ENCODE measurements around the gene ZNF280D. TPM values are rescaled to one million over a fixed set of nuclear protein-coding genes. Genes with fewer than 3 reads are reported as not detected.

ZNF280D gene
- total RNA-seq, 2 donors from 2014 or later = 21.2 to 22.1 TPM

- no peak for ATAC-seq
- intact Hi-C loops (cut with DNase I) = no loop called here
Observed at GRCh38 chr15:56667517-56667916, 65.8 kb downstream of the ZNF280D start.

GRCh38 chr15:56660943-56661342 lies 72.4 kb downstream of the ZNF280D start:
- DNase-seq (no peak), ATAC-seq (no peak)
- intact Hi-C loops (cut with DNase I) = no loop called here

More at GRCh38 chr15:56667517-56667916, 65.8 kb downstream of the ZNF280D start:
- no peak for DNase-seq

DNA sequence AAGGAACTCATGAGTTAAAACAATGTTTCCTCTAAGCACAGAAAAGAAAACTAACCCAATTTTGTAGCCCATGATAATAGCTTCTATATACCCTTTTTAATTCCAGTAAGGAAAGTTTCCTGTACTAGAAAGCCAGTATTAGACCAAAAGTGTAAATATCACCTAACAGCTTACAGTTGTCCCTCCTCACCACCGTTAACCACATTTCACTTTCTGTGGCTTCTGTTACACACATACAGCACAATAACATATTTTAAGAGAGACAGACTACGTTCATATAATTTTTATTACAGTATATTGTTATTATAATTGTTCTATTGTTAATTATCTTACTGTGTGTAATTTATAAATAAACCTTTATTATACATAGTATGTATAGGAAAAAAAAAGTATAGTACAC lies 74.1 kb downstream of the ZNF280D start:
- DNase-seq = no peak
- intact Hi-C loops (cut with DNase I) = no loop called here
- ATAC-seq = no peak

GRCh38 chr15:56654624-56655023 lies 78.7 kb downstream of the ZNF280D start:
- ATAC-seq (no peak), DNase-seq (no peak)
- intact Hi-C loops (cut with DNase I) = no loop called here

GRCh38 chr15:56654216-56654615 lies 79.1 kb downstream of the ZNF280D start:
- no peak for ATAC-seq
- DNase-seq = no peak

DNA sequence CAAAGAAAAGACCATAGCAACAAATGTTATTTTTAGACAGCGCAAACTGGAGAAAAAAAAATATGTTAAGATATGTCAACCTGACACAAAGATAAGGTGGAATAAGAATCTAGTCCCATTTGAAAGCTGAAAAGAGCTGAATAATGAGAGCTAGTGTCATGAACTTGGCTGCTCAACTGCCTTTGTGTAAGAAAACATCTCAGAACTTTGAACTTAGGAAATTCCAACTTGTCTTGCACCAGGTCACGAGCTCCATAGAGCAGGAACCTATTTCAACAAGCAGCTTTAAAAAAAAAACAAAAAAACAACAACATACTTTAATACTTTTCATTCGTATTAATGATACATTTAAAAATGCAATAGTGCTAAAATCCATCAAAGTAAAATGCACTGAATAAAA lies 79.5 kb downstream of the ZNF280D start:
- intact Hi-C loops (cut with DNase I) = no loop called here
- DNase-seq = no peak

More at GRCh38 chr15:56654216-56654615, 79.1 kb downstream of the ZNF280D start:
- intact Hi-C loops (cut with DNase I) = no loop called here

DNA sequence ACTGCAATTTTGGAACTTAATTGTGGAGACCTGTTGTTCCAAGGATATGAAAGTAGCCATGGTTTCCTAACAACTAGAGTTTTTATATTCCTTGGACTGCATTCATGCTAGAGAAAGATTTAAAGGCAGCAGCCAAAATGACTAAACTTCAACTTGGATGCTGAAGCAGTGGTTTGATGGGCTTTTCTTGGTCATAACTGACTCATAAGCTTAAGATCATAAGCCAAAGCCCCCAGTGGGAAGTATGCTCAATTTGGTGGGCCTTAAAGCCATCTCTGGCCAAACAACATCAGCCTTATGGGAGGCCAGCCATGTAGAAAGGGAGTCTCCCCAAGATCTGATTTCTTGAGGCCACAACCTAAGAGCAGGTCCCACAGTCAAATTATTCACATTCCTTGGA lies 80.2 kb downstream of the ZNF280D start:
- intact Hi-C loops (cut with DNase I) = no loop called here
- DNase-seq (no peak), ATAC-seq (no peak)

More for the DNA sequence above, 79.5 kb downstream of the ZNF280D start:
- no peak for ATAC-seq

DNA sequence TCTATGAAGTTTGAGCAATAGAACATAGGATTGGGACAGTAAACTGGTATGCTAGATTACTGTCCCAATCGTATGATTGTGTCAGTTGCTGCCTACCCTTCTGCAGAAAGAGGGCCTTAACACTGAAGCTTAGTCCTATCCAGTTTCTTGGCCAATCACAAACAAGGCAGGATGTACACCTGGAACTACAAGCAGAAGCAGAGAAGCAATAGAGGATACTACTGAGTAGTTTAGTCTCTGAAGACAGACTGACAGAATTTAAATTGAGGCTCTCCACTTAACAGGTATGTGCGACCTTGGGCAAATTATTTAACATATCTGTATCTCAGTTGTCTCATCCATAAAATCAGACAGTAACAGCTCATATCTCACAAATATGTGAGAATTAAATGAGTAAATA lies 85.0 kb downstream of the ZNF280D start:
- DNase-seq = no peak
- ATAC-seq = no peak
- intact Hi-C loops (cut with DNase I) = no loop called here

- no peak for ATAC-seq
Observed at GRCh38 chr15:56640549-56640948, 92.8 kb downstream of the ZNF280D start.

DNA sequence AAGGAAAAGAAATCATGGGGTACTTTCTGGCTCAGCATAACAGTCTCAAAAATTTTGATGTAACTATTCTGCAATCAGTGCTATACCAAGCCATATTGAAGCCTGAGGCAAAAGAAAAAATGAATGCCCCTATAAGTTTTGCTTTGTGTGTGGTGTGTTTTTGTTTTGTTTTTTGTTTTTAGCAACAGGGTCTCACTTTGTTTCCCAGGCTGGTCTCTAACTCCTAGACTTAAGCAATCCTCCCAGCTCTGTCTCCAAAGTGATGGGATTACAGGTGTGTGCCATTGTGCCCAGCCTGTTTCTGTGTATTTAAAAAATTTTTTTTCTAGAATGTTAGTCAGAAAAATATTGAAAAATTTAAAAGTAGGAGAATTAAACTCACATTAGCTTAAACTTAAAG lies 93.2 kb downstream of the ZNF280D start:
- no peak for DNase-seq
- intact Hi-C loops (cut with DNase I) = no loop called here
- no peak for ATAC-seq

More at GRCh38 chr15:56640549-56640948, 92.8 kb downstream of the ZNF280D start:
- DNase-seq = no peak
- intact Hi-C loops (cut with DNase I) = no loop called here

GRCh38 chr15:56639631-56640030 lies 93.7 kb downstream of the ZNF280D start:
- DNase-seq = no peak
- intact Hi-C loops (cut with DNase I) = no loop called here
- no peak for ATAC-seq

GRCh38 chr15:56631765-56632164 lies 101.5 kb downstream of the ZNF280D start:
- DNase-seq = no peak
- ATAC-seq = no peak
- intact Hi-C loops (cut with DNase I) = no loop called here

DNA sequence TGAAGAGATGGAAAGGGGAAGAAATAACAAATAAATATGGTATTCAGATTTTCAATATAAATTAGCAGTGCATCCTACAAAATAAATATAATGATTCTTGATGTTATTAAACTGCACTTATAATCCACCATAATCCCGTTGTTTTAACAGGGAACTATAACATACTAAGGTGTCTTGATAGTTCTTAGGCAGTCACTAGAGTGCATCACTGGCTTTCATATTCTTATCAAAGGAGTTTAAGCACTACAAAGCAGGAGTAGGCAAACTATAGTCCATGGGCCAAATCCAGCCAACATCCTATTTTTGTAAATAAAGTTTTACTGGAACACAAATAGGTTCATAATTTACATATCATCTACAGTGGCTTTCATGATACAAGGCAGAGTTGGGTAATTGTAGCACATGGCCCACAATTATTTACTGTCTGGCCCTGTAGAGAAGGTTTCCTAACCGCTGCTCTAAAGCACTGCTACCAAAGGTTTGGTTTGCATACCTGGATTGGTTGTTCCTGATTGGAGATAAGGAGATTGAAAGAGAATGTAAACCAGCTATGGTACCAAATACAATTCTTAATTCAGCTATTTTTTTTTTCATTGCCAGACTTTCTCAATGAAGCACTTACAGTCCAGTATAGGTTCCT lies 104.3 kb downstream of the ZNF280D start:
- ATAC-seq = no peak
- intact Hi-C loops (cut with DNase I) = no loop called here
- DNase-seq = no peak

- intact Hi-C loops (cut with DNase I) = no loop called here
- DNase-seq (no peak), ATAC-seq (no peak)
Observed at GRCh38 chr15:56619887-56620286, 113.4 kb downstream of the ZNF280D start.

DNA sequence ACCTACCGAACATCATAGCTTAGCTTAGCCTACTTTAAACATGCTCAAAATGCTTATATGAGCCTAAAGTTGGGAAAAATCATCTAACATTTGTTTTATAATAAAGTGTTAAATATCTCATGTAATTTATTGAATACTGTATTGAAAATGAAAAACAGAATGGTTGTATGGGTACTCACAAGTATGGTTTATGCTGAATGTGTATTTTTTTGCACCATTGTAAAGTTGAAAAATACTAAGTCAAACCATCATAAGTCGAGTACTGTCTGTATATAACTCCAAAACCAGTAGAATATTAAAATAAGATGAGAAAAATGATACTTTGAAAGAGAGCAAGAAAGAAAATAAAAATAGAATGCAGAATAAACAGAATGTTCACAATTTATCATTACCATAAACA lies 115.7 kb downstream of the ZNF280D start:
- ATAC-seq (no peak), DNase-seq (no peak)
- intact Hi-C loops (cut with DNase I) = no loop called here

- intact Hi-C loops (cut with DNase I) = no loop called here
- no peak for ATAC-seq
- DNase-seq = no peak
Observed at GRCh38 chr15:56616551-56616950, 116.8 kb downstream of the ZNF280D start.

DNA sequence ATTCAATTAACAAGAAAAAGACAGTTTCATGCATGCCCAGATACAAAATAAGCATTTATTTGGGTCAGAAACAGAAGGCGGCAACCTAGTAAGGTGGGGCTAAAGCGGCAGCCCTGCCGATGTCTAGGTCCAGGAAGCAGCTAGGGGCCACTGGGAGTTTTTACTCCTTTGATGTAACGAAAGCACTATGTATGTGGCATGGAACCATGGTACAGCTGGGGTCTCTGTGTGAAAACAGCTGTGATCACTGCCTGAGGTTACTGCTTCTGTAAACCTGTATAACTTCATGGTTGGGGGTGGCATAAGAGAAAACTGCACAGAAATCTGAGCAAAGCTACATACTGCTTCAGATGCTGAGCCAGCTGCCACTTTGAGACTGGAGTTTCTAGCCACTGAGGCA lies 119.5 kb downstream of the ZNF280D start:
- no peak for DNase-seq
- intact Hi-C loops (cut with DNase I) = no loop called here
- no peak for ATAC-seq

DNA sequence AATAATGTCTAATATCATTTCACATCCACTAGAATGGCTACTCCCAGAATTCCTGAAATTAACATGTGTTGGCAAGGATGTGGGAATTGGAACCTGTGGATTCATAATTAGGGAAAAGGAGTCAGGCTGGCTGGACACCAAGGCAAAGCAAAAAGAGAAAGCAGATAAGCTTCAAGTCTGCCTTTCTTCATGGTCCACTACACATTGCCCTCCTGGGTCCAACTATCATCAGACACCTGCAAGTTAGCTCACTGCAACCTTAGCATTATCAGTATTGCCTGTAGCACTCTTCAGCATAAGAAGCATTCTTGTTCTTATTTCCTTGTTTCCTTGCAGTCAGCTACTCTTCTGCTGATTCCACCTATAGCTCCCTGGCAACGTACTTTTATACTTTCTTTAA lies 124.3 kb downstream of the ZNF280D start:
- intact Hi-C loops (cut with DNase I) = no loop called here
- no peak for ATAC-seq
- DNase-seq = no peak

DNA sequence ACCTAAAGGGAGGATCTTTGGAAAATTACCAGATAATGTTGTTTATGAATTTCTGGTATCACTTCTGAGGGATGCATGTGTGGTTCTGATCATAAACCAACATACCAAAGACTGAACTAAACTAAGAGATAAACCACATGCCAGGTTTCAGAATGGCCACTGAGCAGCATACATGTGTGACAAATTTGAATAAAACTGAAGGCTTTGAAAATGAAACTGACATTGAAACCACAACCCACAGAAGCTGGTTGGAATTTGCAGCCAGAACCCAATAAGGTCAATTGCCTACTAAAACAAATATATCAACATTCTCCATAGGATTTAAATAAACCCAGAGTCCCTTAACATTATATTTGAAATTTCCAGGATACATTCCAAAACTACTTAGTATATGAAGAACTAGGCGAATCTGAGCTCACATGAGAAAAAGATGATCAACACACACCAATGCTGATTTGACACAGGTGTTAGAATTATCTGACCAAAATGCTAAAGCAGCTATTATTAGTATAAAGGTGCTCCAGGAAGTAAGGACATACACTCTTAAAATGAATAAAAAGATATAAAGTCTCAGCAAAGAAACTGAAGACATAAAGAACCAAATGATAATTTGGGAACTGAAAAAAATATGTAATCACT lies 125.0 kb downstream of the ZNF280D start:
- no peak for DNase-seq
- no peak for ATAC-seq
- intact Hi-C loops (cut with DNase I) = no loop called here

- intact Hi-C loops (cut with DNase I) = no loop called here
- DNase-seq = no peak
Observed at GRCh38 chr15:56602253-56602652, 131.1 kb downstream of the ZNF280D start.

DNA sequence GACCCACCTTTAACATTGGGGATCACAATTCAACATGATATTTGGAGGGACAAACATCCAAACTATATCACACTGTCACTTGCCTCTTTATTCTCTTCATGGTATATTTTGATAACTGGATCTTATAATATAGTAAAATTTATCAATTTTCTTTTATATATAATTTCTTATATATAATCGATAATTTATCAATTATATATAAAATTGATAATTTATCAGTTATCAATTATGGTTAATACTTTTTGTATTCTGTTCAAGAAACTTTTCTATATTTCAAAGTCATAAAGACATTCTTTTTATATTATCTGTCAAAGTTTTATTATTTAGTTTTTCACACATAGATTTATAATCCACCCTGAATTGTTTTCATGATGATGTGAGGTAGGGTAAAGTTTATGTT lies 132.9 kb downstream of the ZNF280D start:
- DNase-seq (no peak), ATAC-seq (no peak)
- intact Hi-C loops (cut with DNase I) = no loop called here

More at GRCh38 chr15:56602253-56602652, 131.1 kb downstream of the ZNF280D start:
- no peak for ATAC-seq

All from left cardiac atrium (tissue), 4 donors.